ENCODE measurements around the gene IQGAP1. TPM values are rescaled to one million over a fixed set of nuclear protein-coding genes. Genes with fewer than 3 reads are reported as not detected.

Gene IQGAP1
- total and polyA plus RNA-seq, 9 of the 15 experiments (the other 6 are each of a cell fraction or from before 2014, with no cell fraction given), result 37.6 to 143 (median 77.7) TPM

DNA sequence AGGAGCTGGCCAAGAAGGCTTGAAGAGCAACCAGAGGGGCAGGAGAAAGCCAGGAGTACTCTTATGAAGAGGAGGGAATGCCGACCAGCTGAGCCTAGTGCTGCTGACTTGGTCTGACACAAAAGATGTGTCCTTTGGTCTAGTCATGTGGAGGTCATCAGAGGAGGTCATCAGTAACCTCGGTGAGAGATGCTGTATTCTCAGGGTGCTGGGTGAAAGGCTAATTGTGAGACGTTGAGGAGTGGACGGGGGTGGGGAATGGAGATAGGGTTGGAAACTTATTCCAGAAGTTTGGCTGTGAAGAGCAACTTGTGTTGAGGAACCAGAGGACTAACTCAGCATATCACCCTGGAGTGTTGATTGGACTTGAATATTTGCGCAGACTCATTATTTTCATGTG is 147.2 kb downstream of the IQGAP1 start:
- Histone ChIP-seq H3K27ac (ENCODE audit: extremely low read depth, low read depth, low read length) (no peak overlapping the region), H3K9me1 (ENCODE audit: control insufficient read depth, insufficient read depth, low read length) (no peaks in the 10 kb centered on the region), H2AFZ (ENCODE audit: low read depth, low read length) (no peak overlapping the region), H3K4me1 (replicated peaks in 1 of 2; ENCODE audit: control insufficient read depth in 2 of 2, insufficient read depth in 2 of 2, low read length in 2 of 2) (peaks cover 10 to 14% of the 10 kb centered on the region in 2 experiments; a peak in 4 of 5 replicates), H3K9ac (ENCODE audit: insufficient read depth in 1 of 2, low read depth in 2 of 2, low read length in 2 of 2) (peak overlapping the region in 1 of 2 experiments; percentile 24; a peak in 1 of 4 replicates), H4K20me1 (replicated peaks; ENCODE audit: control insufficient read depth, insufficient read depth, low read length) (peaks cover 14% of the 10 kb centered on the region; the same call in 1 of the 2 replicates), H3K4me2 (ENCODE audit: insufficient read depth, low read length) (peak overlapping the region; percentile 27; the same call in 1 of the 2 replicates), H3K4me3 (no peak overlapping the region), H3K27me3 (ENCODE audit: control insufficient read depth in 2 of 2, insufficient read depth in 2 of 2, low read length in 2 of 2) (no peaks in the 10 kb centered on the region), H3K9me3 (replicated peaks; ENCODE audit: control insufficient read depth, insufficient read depth, low read depth, low read length) (no peaks in the 10 kb centered on the region), H3K36me3 (ENCODE audit: control insufficient read depth, insufficient read depth, low read length) (peaks cover 7% of the 10 kb centered on the region; the same call in 2 of the 3 replicates), H3K79me2 (ENCODE audit: control insufficient read depth, insufficient read depth, low read length) (peaks cover 72% of the 10 kb centered on the region)
- in situ Hi-C loops (cut with MboI), result no loop called here
- 14% methylated on average over 5 of the region's 5 CpGs for WGBS (ENCODE audit: insufficient coverage, low coverage, missing lambda C conversion rate)
- ChIA-PET CTCF (ENCODE audit: low intra/inter-chr PET ratio) (no interaction called here), POLR2A (interaction anchor here (1.1 to 1.6 kb wide), 2 partner anchors 14 to 206 kb away, joined by 3 to 6 read pairs; no protein-coding TSS in a partner anchor)
- ATAC-seq, result peak; percentile 55
- BruUV-seq (replicated peaks), result no TSS peak
- peak in 3 of 4 experiments; percentile 20 to 63 (median 37) for DNase-seq (ENCODE audit: extremely low read depth in 1 of 4, low spot score in 3 of 4)
- FAIRE-seq, result peak; percentile 87
- intact Hi-C loops (cut with micrococcal nuclease), result no loop called here
- TF ChIP-seq SMARCE1 (IDR thresholded peaks at IDR 0.05) (0 out of 2 replicates have a peak, but pooled peaks have one; percentile 26), FOSL1 (tag; conservative IDR thresholded peaks at IDR 0.05) (peak; percentile 29; the same call in 1 of the 2 replicates), ZNF197 (CRISPR knock-in tag; IDR thresholded peaks at IDR 0.05; ENCODE audit: low read depth) (no peak), TCFL5 (CRISPR knock-in tag; conservative IDR thresholded peaks at IDR 0.05) (no peak), RFX7 (CRISPR knock-in tag; IDR thresholded peaks at IDR 0.05) (no peak), TEAD4 (IDR thresholded peaks at IDR 0.05; ENCODE audit: low read length) (no peak), TEAD4 (CRISPR knock-in tag; IDR thresholded peaks at IDR 0.05; ENCODE audit: borderline replicate concordance) (no peak), EZH2 (IDR thresholded peaks at IDR 0.05; ENCODE audit: borderline replicate concordance, low read depth, low read length) (no peak), HCFC1 (IDR thresholded peaks at IDR 0.05; ENCODE audit: low read depth, low read length) (no peak), ESRRA (IDR thresholded peaks at IDR 0.05; ENCODE audit: borderline replicate concordance, low read depth) (peak; percentile 92), SOX6 (IDR thresholded peaks at IDR 0.05) (peak; percentile 11; the same call in 1 of the 2 replicates), SNRNP70 (optimal IDR thresholded peaks at IDR 0.05; ENCODE audit: low read depth, low read length) (no peak), RCOR1 (IDR thresholded peaks at IDR 0.05; ENCODE audit: borderline replicate concordance in 1 of 2, low read depth in 2 of 2, low read length in 2 of 2) (peak in 1 of 2 experiments; percentile 86; a peak in 2 of 4 replicates), EWSR1 (IDR thresholded peaks at IDR 0.05; ENCODE audit: borderline replicate concordance, low read depth, partially characterized antibody) (no peak), NFXL1 (CRISPR knock-in tag; IDR thresholded peaks at IDR 0.05) (no peak), NR3C1 (CRISPR knock-in tag; IDR thresholded peaks at IDR 0.05) (no peak)
- TF ChIP-seq, protein P1, sequence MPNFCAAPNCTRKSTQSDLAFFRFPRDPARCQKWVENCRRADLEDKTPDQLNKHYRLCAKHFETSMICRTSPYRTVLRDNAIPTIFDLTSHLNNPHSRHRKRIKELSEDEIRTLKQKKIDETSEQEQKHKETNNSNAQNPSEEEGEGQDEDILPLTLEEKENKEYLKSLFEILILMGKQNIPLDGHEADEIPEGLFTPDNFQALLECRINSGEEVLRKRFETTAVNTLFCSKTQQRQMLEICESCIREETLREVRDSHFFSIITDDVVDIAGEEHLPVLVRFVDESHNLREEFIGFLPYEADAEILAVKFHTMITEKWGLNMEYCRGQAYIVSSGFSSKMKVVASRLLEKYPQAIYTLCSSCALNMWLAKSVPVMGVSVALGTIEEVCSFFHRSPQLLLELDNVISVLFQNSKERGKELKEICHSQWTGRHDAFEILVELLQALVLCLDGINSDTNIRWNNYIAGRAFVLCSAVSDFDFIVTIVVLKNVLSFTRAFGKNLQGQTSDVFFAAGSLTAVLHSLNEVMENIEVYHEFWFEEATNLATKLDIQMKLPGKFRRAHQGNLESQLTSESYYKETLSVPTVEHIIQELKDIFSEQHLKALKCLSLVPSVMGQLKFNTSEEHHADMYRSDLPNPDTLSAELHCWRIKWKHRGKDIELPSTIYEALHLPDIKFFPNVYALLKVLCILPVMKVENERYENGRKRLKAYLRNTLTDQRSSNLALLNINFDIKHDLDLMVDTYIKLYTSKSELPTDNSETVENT (CRISPR knock-in tag; IDR thresholded peaks at IDR 0.05), result no peak
- TF ChIP-seq, protein P2, sequence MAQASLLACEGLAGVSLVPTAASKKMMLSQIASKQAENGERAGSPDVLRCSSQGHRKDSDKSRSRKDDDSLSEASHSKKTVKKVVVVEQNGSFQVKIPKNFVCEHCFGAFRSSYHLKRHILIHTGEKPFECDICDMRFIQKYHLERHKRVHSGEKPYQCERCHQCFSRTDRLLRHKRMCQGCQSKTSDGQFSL (CRISPR knock-in tag; IDR thresholded peaks at IDR 0.05), result no peak
- TF ChIP-seq, protein P2 (tag; IDR thresholded peaks at IDR 0.05), result no peak
- TF ChIP-seq, protein P3, sequence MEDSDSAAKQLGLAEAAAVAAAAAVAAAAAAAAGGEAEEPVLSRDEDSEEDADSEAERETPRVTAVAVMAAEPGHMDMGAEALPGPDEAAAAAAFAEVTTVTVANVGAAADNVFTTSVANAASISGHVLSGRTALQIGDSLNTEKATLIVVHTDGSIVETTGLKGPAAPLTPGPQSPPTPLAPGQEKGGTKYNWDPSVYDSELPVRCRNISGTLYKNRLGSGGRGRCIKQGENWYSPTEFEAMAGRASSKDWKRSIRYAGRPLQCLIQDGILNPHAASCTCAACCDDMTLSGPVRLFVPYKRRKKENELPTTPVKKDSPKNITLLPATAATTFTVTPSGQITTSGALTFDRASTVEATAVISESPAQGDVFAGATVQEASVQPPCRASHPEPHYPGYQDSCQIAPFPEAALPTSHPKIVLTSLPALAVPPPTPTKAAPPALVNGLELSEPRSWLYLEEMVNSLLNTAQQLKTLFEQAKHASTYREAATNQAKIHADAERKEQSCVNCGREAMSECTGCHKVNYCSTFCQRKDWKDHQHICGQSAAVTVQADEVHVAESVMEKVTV (CRISPR knock-in tag; IDR thresholded peaks at IDR 0.05), result no peak
